ENCODE measurements around the gene SLC1A3.
A peak's percentile ranks its signal among the peaks of the same experiment; 100 is the strongest.

Gene SLC1A3

DNA sequence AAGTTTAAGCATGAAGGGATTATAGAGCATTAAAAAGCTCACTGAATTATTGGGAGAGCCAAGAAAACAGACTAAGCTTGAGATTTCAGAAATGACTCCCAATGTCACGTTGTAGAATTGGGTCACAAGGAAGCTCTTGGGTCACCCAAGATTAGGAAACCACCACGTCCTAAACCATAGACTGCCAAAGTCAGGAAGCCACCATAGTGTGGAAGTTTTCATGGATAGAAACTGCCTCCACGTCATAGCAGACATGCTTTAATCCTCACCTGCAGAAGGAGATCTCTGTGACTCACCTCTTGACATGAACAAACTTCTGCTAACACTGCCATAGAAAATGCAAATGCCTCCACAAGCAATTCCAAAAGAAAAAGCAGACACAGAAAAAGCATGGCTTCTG is 106.3 kb downstream of the SLC1A3 start:
- DNase-seq (ENCODE audit: low spot score), result no peak

GRCh38 chr5:36713541-36713940 is 107.1 kb downstream of the SLC1A3 start:
- no peak for DNase-seq (ENCODE audit: low spot score)

GRCh38 chr5:36717131-36717695 is 110.8 kb downstream of the SLC1A3 start:
- DNase-seq (ENCODE audit: low spot score), result no peak

GRCh38 chr5:36719282-36719681 is 112.9 kb downstream of the SLC1A3 start:
- no peak for DNase-seq (ENCODE audit: low spot score)

DNA sequence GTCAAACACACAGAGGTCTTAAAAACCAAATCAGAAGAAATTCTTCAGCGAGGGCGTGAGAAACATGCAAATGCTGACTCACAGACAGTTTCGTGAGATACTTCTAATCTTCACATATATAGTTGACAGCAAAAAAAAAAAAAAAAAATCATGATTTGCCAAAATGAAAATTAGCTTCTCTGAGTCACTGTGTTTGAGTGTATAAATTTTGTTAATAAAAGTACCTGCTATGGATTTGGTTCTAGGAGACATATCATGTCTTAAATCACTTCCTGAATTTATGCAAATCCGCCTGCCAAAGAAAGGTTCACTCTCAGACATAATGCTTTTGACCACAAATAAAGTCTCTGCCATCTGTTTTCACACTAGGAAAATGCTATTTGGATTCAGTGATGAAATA is 114.3 kb downstream of the SLC1A3 start:
- DNase-seq (ENCODE audit: low spot score), result no peak

DNA sequence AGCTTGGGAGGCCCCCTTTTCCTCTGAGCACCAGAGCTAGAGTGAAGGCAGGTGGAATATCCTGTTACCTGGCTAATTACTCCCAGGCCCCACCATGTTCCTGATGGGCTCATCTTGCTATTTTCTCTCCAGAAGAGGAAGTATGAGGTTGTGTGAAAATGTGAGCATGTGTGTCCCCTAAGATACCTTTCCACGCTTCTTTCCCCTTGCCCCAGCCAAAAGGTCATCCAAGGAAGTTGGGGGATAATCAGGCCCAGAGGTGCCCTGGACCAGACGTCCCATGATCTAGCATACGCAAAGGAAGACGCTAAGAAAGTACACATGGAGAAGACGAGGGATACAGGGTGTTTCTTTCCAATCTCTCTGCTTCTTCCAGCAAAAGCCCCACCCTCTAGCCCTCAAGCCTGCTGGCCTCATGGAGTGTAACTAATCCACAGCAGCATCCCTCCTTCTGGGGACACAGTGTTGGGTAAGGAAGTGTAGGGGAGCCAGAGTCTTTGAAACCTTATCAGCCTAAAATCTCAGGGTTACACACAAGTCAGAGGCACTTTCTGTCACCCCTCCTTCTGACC is 115.3 kb downstream of the SLC1A3 start:
- no peak for DNase-seq (ENCODE audit: low spot score)

DNA sequence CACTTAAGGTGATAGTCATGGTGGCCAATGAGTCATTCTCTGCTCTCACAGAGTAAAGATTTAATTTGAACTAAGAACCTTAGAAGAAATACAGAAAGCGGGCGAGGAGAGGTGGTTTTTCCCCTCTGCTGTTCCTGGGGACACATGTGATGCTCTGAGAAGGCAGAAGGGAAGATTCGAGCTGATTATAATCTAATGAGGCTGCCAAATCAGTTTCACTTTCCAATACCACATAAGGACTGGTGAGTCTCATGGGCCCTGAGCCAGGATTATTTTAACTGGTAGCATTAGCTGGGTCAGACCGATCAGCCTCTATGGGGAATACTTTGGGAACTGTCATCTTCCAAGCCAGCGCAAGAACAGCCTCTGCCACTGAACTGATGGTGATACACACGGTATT is 116.5 kb downstream of the SLC1A3 start:
- DNase-seq (ENCODE audit: low spot score), result no peak

- DNase-seq (ENCODE audit: low spot score), result no peak
Observed at GRCh38 chr5:36723912-36724311, 117.5 kb downstream of the SLC1A3 start.

DNA sequence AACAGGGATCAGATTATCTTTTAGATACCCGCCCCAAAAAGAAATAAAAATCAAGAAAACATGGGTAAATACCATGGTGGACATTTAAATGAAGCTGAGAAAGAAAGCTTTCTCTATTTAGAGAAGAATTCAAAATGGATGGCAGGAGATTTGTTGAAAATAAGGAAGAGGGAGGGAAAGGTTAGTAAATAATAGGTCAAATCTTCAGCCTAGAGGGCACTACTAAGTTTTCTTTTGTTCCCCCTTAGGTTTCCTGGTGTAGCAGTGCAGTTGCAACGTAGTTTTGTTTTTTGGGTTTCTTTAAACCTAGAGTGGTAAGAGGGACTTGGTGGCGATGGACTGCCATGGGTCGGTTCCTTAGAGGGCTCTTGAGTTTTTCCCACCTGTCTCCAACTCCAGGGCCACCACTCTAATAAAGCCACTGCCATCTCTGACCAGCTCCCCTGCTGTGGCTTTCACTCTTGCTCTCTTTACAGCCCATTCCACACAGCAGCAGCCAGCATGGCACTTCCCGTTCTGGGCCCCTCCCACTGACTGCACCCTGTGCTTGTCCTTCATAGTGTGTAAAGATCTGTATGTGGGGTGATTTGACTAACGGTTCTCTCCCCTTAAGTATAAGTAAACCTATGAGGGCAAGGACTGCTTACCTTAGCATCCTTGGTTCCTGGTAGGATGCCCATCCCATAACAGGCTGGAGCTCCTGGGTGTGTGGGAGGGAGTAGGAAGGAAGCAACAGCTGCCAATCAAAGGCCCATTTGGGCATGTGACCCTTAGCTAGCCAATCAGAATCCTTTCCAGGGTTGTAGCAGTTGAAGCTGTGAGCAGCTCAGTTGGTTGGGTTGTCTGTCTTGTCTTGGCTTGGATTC is 118.3 kb downstream of the SLC1A3 start:
- peak; percentile 60 for DNase-seq (ENCODE audit: low spot score)

DNA sequence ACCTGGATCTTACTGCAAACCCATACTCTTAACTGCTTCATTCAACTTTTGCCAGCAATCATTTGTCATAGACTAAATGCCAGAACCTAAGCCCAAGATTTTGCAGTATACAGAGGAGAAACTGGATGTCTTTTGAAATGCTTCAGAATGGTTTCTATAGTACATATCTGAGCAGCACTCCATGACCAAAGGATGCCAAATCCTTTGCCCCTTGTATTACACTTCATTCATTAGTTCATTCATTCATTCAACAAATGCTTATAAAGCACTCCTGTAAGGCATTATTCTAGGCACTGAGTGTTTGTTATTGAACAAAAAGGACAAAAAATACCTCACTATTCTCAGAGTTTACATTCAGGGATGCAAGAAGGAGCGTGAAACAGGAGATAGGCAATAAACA is 119.9 kb downstream of the SLC1A3 start:
- DNase-seq (ENCODE audit: low spot score), result no peak

DNA sequence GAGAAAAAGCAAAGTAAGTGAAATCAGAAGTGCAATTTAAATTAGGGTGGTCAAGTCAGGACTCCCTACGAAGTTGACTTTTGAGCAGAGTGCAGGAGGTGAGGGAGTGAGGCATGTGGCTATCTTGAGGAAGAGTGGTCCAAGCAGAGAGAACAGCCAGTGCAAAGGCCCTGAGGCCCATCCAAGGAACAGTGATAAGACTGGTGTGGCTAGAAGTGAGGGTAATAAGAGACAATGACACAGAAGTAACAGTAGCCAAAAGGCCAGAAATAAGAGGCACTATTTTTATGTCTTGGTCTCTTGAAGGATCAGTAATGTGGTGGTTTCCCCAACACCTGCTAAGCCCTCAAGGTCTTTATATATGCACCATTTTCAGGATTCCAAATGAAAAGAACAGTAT is 120.4 kb downstream of the SLC1A3 start:
- DNase-seq (ENCODE audit: low spot score), result no peak

GRCh38 chr5:36728697-36729543 is 122.5 kb downstream of the SLC1A3 start:
- DNase-seq (ENCODE audit: low spot score), result peak; percentile 64

GRCh38 chr5:36730537-36731216 is 124.3 kb downstream of the SLC1A3 start:
- DNase-seq (ENCODE audit: low spot score), result no peak

DNA sequence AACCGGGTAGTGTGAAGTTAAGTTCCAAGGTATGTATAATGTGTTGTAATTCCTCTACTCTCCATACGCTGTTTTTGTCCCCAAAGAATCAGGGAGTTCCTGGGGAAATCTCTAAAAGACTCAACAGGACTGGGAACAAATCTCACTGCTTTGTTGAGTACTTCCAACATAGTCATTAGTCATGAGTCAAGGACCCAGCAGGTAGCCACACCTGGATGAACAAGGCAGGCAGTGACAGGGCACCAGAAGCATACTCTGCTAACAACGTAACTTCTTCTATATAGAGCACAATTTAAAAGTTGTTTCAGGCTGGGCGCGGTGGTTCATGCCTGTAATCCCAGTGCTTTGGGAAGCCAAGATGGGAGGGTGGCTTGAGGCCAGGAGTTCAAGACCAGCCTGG is 126.8 kb downstream of the SLC1A3 start:
- no peak for DNase-seq (ENCODE audit: low spot score)

- DNase-seq (ENCODE audit: low spot score), result peak; percentile 26
Observed at GRCh38 chr5:36734422-36734821, 128.0 kb downstream of the SLC1A3 start.

- DNase-seq (ENCODE audit: low spot score), result no peak
Observed at GRCh38 chr5:36735891-36736290, 129.5 kb downstream of the SLC1A3 start.

Small RNA genes within 50 kb of the gene (small RNA-seq; reads per million reads assigned to genes)
- gene AC010631.1, result 0 reads per million in 2 experiments
